GM19438 (cell line): ENCODE measurements around the gene ZAR1L.
"Not testable (repeated sequence)": the region's sequence is repeated elsewhere in the genome, so short reads cannot be mapped to it uniquely, and the experiment has no call there.

ENCODE experiments used
- ATAC-seq: cut with Tn5 transposase; IDR thresholded peaks from one replicate; pipeline ENCODE4 v1.9.1; 2021; ENCODE audit warnings: low read depth; ENCODE audit not compliant: unreplicated experiment

ZAR1L gene, protein sequence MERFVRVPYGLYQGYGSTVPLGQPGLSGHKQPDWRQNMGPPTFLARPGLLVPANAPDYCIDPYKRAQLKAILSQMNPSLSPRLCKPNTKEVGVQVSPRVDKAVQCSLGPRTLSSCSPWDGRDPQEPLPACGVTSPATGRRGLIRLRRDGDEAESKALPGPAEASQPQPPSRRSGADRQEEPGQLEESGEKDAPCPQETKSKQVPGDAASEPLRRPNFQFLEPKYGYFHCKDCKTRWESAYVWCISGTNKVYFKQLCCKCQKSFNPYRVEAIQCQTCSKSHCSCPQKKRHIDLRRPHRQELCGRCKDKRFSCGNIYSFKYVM

GRCh38 chr13:32315238-32316027, at the start of gene ZAR1L, which contains the start of gene BRCA2:
ZAR1L (minus strand) TSS chr13:32315363; CDS start chr13:32311925, 3,438 bp downstream.
BRCA2 (plus strand) TSS chr13:32315508; CDS start chr13:32316461, 953 bp downstream.
- ATAC-seq, result peak; percentile 91

GRCh38 chr13:32362574-32362973, 47.4 kb upstream of the ZAR1L start:
- ATAC-seq, result no peak

- ATAC-seq, result not testable (repeated sequence)
Observed at GRCh38 chr13:32355935-32356334, 40.8 kb upstream of the ZAR1L start.

GRCh38 chr13:32354040-32354439, 38.9 kb upstream of the ZAR1L start:
- peak; percentile 56 for ATAC-seq

DNA sequence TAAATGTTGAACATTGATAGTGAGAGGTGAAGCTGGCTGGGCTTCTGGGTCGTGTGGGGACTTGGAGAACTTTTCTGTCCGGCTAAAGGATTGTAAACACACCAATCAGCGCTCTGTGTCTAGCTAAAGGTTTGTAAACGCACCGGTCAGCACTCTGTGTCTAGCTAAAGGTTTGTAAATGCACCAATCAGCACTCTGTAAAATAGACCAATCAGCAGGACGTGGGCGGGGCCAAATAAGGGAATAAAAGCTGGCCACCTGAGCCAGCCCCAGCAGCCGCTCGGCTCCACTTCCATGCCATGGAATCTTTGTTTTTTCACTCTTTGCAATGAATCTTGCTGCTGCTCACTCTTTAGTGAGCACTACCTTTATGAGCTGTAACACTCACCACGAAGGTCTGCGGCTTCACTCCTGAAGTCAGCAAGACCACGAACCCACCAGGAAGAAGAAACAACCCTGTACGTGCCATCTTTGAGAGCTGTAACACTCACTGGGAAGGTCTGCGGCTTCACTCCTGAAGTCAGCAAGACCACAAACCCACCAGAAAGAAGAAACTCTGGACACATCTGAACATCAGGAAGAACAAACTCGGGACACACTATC, 35.8 kb upstream of the ZAR1L start:
- not testable (repeated sequence) for ATAC-seq

DNA sequence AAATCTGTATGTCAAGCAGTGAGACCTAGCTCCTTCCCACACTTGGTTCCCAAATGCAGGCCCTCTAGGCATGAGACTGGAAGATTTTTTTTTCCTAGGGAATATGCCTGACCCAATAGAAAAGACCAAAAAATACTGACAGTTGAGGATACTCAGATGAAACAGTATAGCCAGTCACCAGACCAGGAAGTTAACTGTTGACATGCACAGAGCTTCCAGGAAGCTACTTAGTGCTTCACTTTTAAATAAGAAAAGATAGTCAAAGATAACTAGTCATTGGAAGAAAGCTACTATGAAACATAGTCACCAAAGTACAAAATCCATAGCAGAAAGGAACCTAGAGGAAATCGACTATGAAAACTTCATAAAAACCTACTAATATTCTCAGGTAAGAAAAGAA, 32.5 kb upstream of the ZAR1L start:
- ATAC-seq, result no peak

DNA sequence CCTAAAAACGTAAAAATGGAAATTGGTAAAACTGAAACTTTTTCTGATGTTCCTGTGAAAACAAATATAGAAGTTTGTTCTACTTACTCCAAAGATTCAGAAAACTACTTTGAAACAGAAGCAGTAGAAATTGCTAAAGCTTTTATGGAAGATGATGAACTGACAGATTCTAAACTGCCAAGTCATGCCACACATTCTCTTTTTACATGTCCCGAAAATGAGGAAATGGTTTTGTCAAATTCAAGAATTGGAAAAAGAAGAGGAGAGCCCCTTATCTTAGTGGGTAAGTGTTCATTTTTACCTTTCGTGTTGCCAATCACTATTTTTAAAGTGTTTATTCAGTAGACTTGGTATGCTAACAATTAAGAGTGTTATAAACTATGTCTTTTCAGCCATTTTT, 25.8 kb upstream of the ZAR1L start:
- ATAC-seq, result no peak

DNA sequence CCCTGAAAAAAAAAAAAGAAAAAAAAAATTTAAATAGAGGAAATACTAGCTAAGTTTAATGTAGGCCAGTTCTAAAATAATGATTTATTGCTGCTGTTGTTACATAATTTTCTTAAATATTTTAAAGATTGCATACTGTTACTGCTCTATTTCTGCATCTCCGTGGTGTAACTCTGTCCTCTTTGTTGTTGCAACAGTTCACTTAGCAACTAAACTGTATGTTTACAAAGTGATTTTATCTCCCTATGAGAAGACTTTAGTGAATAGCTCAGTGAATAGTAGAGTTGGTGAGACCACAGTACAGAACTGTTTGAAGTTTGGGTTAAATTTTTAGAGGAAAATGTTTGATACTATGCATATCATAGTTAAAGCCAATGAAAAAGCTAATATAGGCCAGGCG, 19.5 kb upstream of the ZAR1L start:
- ATAC-seq, result no peak

GRCh38 chr13:32330441-32330840, 15.3 kb upstream of the ZAR1L start:
- no peak for ATAC-seq

DNA sequence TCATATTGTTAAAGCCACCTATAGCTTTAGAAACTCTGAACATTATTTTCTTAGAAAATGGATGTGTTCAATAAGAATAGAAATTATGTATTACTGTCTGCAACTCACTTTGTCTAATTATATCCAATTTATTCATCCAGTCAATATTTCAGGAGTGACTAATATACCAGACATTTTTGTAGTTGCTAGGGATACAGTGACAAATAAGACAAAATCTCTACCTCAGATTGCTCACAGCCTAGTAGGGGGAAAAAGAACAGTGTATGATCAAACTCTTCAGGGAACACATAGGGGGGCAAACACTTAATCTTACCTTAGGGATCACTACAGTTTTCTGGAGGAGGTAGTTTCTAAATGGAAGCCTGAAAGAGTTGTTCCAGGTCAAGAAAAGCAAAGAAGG, 8.7 kb upstream of the ZAR1L start:
- no peak for ATAC-seq

- no peak for ATAC-seq
Observed at GRCh38 chr13:32320528-32320927, 5.4 kb upstream of the ZAR1L start.

GRCh38 chr13:32317716-32318465, 2.7 kb upstream of the ZAR1L start:
- ATAC-seq, result no peak

DNA sequence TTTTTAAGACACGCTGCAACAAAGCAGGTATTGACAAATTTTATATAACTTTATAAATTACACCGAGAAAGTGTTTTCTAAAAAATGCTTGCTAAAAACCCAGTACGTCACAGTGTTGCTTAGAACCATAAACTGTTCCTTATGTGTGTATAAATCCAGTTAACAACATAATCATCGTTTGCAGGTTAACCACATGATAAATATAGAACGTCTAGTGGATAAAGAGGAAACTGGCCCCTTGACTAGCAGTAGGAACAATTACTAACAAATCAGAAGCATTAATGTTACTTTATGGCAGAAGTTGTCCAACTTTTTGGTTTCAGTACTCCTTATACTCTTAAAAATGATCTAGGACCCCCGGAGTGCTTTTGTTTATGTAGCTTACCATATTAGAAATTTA, 1.3 kb upstream of the ZAR1L start:
- ATAC-seq, result no peak

DNA sequence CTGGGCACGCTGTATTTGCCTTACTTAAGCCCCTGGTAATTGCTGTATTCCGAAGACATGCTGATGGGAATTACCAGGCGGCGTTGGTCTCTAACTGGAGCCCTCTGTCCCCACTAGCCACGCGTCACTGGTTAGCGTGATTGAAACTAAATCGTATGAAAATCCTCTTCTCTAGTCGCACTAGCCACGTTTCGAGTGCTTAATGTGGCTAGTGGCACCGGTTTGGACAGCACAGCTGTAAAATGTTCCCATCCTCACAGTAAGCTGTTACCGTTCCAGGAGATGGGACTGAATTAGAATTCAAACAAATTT, 821 bp upstream of the ZAR1L start:
- peak; percentile 61 for ATAC-seq

- ATAC-seq, result peak; percentile 13
Observed at GRCh38 chr13:32314271-32315237, 609 bp downstream of the ZAR1L start.

GRCh38 chr13:32311188-32311897, 3.8 kb downstream of the ZAR1L start:
- ATAC-seq, result no peak

DNA sequence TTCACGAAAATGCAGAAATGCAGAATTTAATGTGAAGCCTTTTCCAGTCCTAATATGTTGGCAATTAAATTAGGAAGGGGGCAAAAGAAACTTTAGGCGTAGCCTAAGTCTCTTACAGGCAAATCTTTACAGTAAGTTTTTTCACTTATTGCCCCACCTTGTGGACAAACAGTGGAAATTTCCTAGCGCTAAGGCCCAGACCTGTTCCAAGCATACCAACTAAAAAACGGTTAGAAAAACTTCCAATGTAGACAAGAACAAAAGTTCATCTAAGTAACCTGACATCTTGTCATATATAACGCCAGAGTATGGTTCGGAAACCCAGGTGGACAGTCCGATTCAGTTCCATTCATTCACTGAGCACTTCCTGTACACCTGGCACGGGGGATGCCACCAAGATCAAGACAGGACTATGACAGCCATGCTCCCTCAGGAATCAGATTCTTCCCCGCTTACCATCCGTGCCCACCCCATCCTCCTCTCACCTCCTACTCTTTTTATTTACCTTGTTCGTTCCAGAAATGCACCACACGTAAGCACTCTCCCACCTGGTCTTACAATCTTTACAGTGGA, 4.9 kb downstream of the ZAR1L start:
- ATAC-seq, result peak; percentile 58

- peak; percentile 22 for ATAC-seq
Observed at GRCh38 chr13:32309312-32310133, 5.6 kb downstream of the ZAR1L start.
